K562 (cell line): Measurements from ENCODE around the gene TRMT2A. TPM values are rescaled to one million over a fixed set of nuclear protein-coding genes. Genes with fewer than 3 reads are reported as not detected.

Experiments used
- POLR2G ChIP-seq: fragments of 200-400 bp; formaldehyde crosslinking; IDR thresholded peaks from 2 replicates; pipeline ENCODE4 v1.6.1; 2017; ENCODE audit warnings: low read depth, mild to moderate bottlenecking, antibody characterized with exemption, low read length, moderate library complexity
- RBM14 ChIP-seq: fragments of 200-400 bp; formaldehyde crosslinking; IDR thresholded peaks from 2 replicates; pipeline ENCODE4 v1.6.1; 2018; ENCODE audit warnings: low read depth, mild to moderate bottlenecking, low read length, moderate library complexity, borderline replicate concordance; ENCODE audit not compliant: insufficient read depth
- RREB1 ChIP-seq: fragments of 250-450 bp; sonication (Bioruptor Pico); IDR thresholded peaks from 2 replicates; pipeline ENCODE4 v1.4.0; 2020
- TAF15 ChIP-seq: fragments of 200-400 bp; formaldehyde crosslinking; IDR thresholded peaks from 2 replicates; pipeline ENCODE4 v1.6.1; 2017; ENCODE audit warnings: mild to moderate bottlenecking, low read depth, low read length, moderate library complexity
- ZNF707 ChIP-seq: fragments of 250-450 bp; sonication (Bioruptor Pico); conservative IDR thresholded peaks from 2 replicates; pipeline ENCODE4 v1.8.0; 2022; ENCODE audit warnings: inconsistent platforms, mild to moderate bottlenecking, moderate library complexity
- ZNF764 ChIP-seq: fragments of 250-450 bp; sonication (Bioruptor Pico); IDR thresholded peaks from 2 replicates; pipeline ENCODE4 v1.4.0; 2020; ENCODE audit warnings: low read depth, mild to moderate bottlenecking, moderate library complexity
- polyA plus RNA-seq, 8 experiments: library from polyadenylated mRNA; depleted of rRNA in 4 of 8; stranded (reverse) in 5 of 8; unstranded in 3 of 8; fragments of >200 nt; fragmentation: Nextera tagmentation in 2 of 8; fragmentation: Illumina TruSeq in 1 of 8; extraction: Ambion mirVana in 2 of 8; extraction: Trizol in 1 of 8; gene quantifications; 2 replicates each; pipeline versions ENCODE4 v1.2.1 to v1.2.3, GENCODE V29; 2011 to 2014; ENCODE audit warnings: inconsistent platforms in 1 of 8, missing spikeins in 1 of 8
- total RNA-seq, 7 experiments: library from RNA; depleted of rRNA in 6 of 7; stranded (reverse); fragments of >200 nt in 6 of 7; fragmentation: Illumina TruSeq in 2 of 7; extraction: Trizol in 2 of 7; gene quantifications; 2 replicates each; pipeline versions ENCODE4 v1.2.1 to v1.2.3, GENCODE V29; 2011 to 2021; ENCODE audit warnings: low replicate concordance in 1 of 7

The TRMT2A gene
- total and polyA plus RNA-seq, 9 of the 15 experiments (the other 6 are each of a cell fraction or from before 2014, with no cell fraction given), result 1.6 to 265 (median 140) TPM

GRCh38 chr22:20141186-20142077, 24.4 kb upstream of the TRMT2A start (continued):
- TF ChIP-seq ZNF764 (CRISPR knock-in tag) (no peak), TAF15 (0 out of 2 replicates have a peak, but pooled peaks have one; percentile 42), POLR2G (peak; percentile 48), ZNF707 (CRISPR knock-in tag) (0 out of 2 replicates have a peak, but pooled peaks have one; percentile 23), RBM14 (0 out of 2 replicates have a peak, but pooled peaks have one; percentile 73), RREB1 (CRISPR knock-in tag) (peak; percentile 24; the same call in 1 of the 2 replicates)
